Endodermal cell (in vitro differentiated cells): ENCODE data around the gene NCK2. TPM values are rescaled to one million over a fixed set of nuclear protein-coding genes. Genes with fewer than 3 reads are reported as not detected.
A peak's percentile ranks its signal among the peaks of the same experiment; 100 is the strongest.

Source experiments
- DNase-seq: peaks from one replicate; pipeline ENCODE4 v3.0.0-alpha.2; 2017
- H3K27ac ChIP-seq: 2 replicates; pipeline ENCODE4 v1.5.1; 2013; ENCODE audit warnings: mild to moderate bottlenecking, low read depth, low read length, moderate library complexity
- H3K27me3 ChIP-seq: 2 replicates; pipeline ENCODE4 v1.6.1; 2013; ENCODE audit warnings: mild to moderate bottlenecking, low read length, moderate library complexity; ENCODE audit not compliant: insufficient read depth, control insufficient read depth, poor library complexity, severe bottlenecking
- H3K36me3 ChIP-seq: 2 replicates; pipeline ENCODE4 v1.7.0; 2013; ENCODE audit warnings: mild to moderate bottlenecking, low read length, moderate library complexity; ENCODE audit not compliant: control insufficient read depth, insufficient read depth
- H3K4me1 ChIP-seq: one replicate; pipeline ENCODE4 v1.7.0; 2013; ENCODE audit warnings: low read length; ENCODE audit not compliant: control insufficient read depth, insufficient read depth
- H3K4me3 ChIP-seq: 2 replicates; pipeline ENCODE4 v1.5.1; 2013; ENCODE audit warnings: mild to moderate bottlenecking, low read length, moderate library complexity
- H3K9ac ChIP-seq: 2 replicates; pipeline ENCODE4 v1.6.1; 2013; ENCODE audit warnings: mild to moderate bottlenecking, low read length, moderate library complexity; ENCODE audit not compliant: poor library complexity, severe bottlenecking; ENCODE audit errors: extremely low read depth
- H3K9me3 ChIP-seq: 2 replicates; pipeline ENCODE4 v1.6.1; 2013; ENCODE audit warnings: mild to moderate bottlenecking, low read length, moderate library complexity; ENCODE audit not compliant: control insufficient read depth
- H3K27ac Mint-ChIP-seq: 2 replicates; pipeline ENCODE4 v1.8.0; 2020; ENCODE audit warnings: mixed read lengths
- H3K27me3 Mint-ChIP-seq: 2 replicates; pipeline ENCODE4 v1.8.0; 2021; ENCODE audit warnings: mild to moderate bottlenecking, mixed read lengths; ENCODE audit not compliant: insufficient read depth
- H3K36me3 Mint-ChIP-seq: 2 replicates; pipeline ENCODE4 v1.8.0; 2020; ENCODE audit warnings: low read depth, mixed read lengths
- H3K4me1 Mint-ChIP-seq: 2 replicates; pipeline ENCODE4 v1.8.0; 2020; ENCODE audit warnings: mixed read lengths
- H3K4me3 Mint-ChIP-seq: 2 replicates; pipeline ENCODE4 v1.8.0; 2020; ENCODE audit warnings: mild to moderate bottlenecking, moderate library complexity, mixed read lengths
- H3K9me3 Mint-ChIP-seq: 2 replicates; pipeline ENCODE4 v1.8.0; 2020; ENCODE audit warnings: mild to moderate bottlenecking, mixed read lengths
- CTCF ChIP-seq: fragments of 200-600 bp; sonication (generic); conservative IDR thresholded peaks from 2 replicates; pipeline ENCODE4 v1.5.0; 2021; ENCODE audit warnings: antibody characterized with exemption, mild to moderate bottlenecking
- WGBS, 2 experiments: methylation state at CpG; one replicate each; pipeline versions ENCODE4 v1.1.5 to v1.1.7; 2013; ENCODE audit warnings: missing lambda C conversion rate in 2 of 2, mixed read lengths in 1 of 2; ENCODE audit not compliant: insufficient coverage in 1 of 2, insufficient read length in 1 of 2; 5-methylcytosine and 5-hydroxymethylcytosine counted together
- total RNA-seq, 2 donors: library from RNA; stranded (reverse); fragmentation: NEBNext Ultra II Directional in 1 of 2; extraction: Animal tissue kit (Norgen Biotek cat#: 25700) in 1 of 2; gene quantifications; 2 replicates in 1 of 2; 3 replicates in 1 of 2; pipeline ENCODE4 v1.2.1, GENCODE V29; 2021

NCK2 gene
- total RNA-seq, 2 donors from 2014 or later: 58.9 to 63.8 TPM

- Mint-ChIP-seq H3K27me3 (no peaks in the 10 kb centered on the region), H3K36me3 (no peaks in the 10 kb centered on the region), H3K27ac (no peak overlapping the region), H3K4me3 (no peak overlapping the region), H3K4me1 (peaks cover 49% of the 10 kb centered on the region), H3K9me3 (peaks cover 2% of the 10 kb centered on the region)
- Histone ChIP-seq H3K27me3 (no peaks in the 10 kb centered on the region), H3K9me3 (peaks cover 10% of the 10 kb centered on the region), H3K36me3 (peaks cover 1% of the 10 kb centered on the region), H3K9ac (no peak overlapping the region), H3K27ac (no peak overlapping the region), H3K4me3 (no peak overlapping the region), H3K4me1 (peaks cover 23% of the 10 kb centered on the region)
- no peak for DNase-seq
- no peak for TF ChIP-seq CTCF
- WGBS, 2 experiments: 83 to 86% methylated on average over 2 of the region's 2 CpGs
Measured at GRCh38 chr2:105841551-105841950, 96.8 kb downstream of the NCK2 start.

GRCh38 chr2:105842555-105842954, 97.8 kb downstream of the NCK2 start:
- peaks cover 23% of the 10 kb centered on the region for H3K4me1 ChIP-seq
- Mint-ChIP-seq H3K36me3 (no peaks in the 10 kb centered on the region), H3K27me3 (no peaks in the 10 kb centered on the region), H3K4me3 (no peak overlapping the region), H3K4me1 (peaks cover 52% of the 10 kb centered on the region), H3K9me3 (no peaks in the 10 kb centered on the region), H3K27ac (no peak overlapping the region)
- no peak overlapping the region for H3K9ac ChIP-seq
- no peak for DNase-seq
- 85 to 97% methylated on average over 2 to 4 of the region's 4 CpGs for WGBS, 2 experiments
- TF ChIP-seq CTCF: no peak
- H3K27me3 ChIP-seq: no peaks in the 10 kb centered on the region
- H3K4me3 ChIP-seq: no peak overlapping the region
- no peaks in the 10 kb centered on the region for H3K9me3 ChIP-seq
- no peak overlapping the region for H3K27ac ChIP-seq
- H3K36me3 ChIP-seq: peaks cover 6% of the 10 kb centered on the region

- H3K36me3 Mint-ChIP-seq: no peaks in the 10 kb centered on the region
- no peaks in the 10 kb centered on the region for H3K27me3 ChIP-seq
- H3K4me3 Mint-ChIP-seq: no peak overlapping the region
- no peaks in the 10 kb centered on the region for H3K27me3 Mint-ChIP-seq
- peaks cover 6% of the 10 kb centered on the region for H3K36me3 ChIP-seq
- 82 to 93% methylated on average over 9 to 12 of the region's 12 CpGs for WGBS, 2 experiments
- no peaks in the 10 kb centered on the region for H3K9me3 ChIP-seq
- peak overlapping the region; percentile 47 for H3K27ac Mint-ChIP-seq
- H3K4me1 Mint-ChIP-seq: peaks cover 53% of the 10 kb centered on the region
- no peak overlapping the region for H3K27ac ChIP-seq
- no peak for DNase-seq
- H3K9ac ChIP-seq: no peak overlapping the region
- no peak overlapping the region for H3K4me3 ChIP-seq
- H3K9me3 Mint-ChIP-seq: no peaks in the 10 kb centered on the region
- no peak for TF ChIP-seq CTCF
- H3K4me1 ChIP-seq: peaks cover 21% of the 10 kb centered on the region
Measured at GRCh38 chr2:105843476-105844374, 99.0 kb downstream of the NCK2 start.
